GM12878 (cell line): ENCODE data around the gene DHRS1. TPM values are rescaled to one million over a fixed set of nuclear protein-coding genes. Genes with fewer than 3 reads are reported as not detected.

Experiments
- ATAC-seq: fragments of 200-7000 bp; cut with Tn5 transposase; 3 replicates; pipeline ENCODE4 v1.9.1; 2020; ENCODE audit warnings: mild to moderate bottlenecking, moderate library complexity
- BruUV-seq: library from RNA; stranded (reverse); fragments of 400-500 nt; replicated peaks from 2 replicates; lab custom pipeline; 2021; lab: Mats Ljungman, UMichigan
- CTCF ChIA-PET: fragments of 300-600 bp; sonication (Branson Sonifier 250); formaldehyde crosslinking; extraction: SDS; loops from one replicate; lab custom pipeline; 2021; ENCODE audit warnings: inconsistent platforms; lab: Yijun Ruan, JAX
- POLR2A ChIA-PET: fragments of 350-600 bp; formaldehyde crosslinking; extraction: SDS; loops from one replicate; lab custom pipeline; 2021; ENCODE audit warnings: inconsistent platforms; lab: Charles Lee
- RAD21 ChIA-PET: fragments of 300-600 bp; sonication (Branson Sonifier 250); formaldehyde crosslinking; loops from one replicate; lab custom pipeline; 2023; ENCODE audit warnings: antibody characterized with exemption; ENCODE audit not compliant: unreplicated experiment; lab: Charles Lee
- SMC1A ChIA-PET: fragments of 300-600 bp; sonication (Branson Sonifier 250); formaldehyde crosslinking; loops from one replicate; lab custom pipeline; 2023; ENCODE audit not compliant: unreplicated experiment, uncharacterized antibody; lab: Charles Lee
- DNase-seq: peaks from one replicate; pipeline ENCODE4 v3.0.0-alpha.2; 2011; ENCODE audit warnings: low read depth, low spot score
- FAIRE-seq: peaks from 3 replicates; lab custom pipeline; 2011; peaks lifted over from hg19 to GRCh38; lab: Jason Lieb, UNC
- H2AFZ ChIP-seq: 2 replicates; pipeline ENCODE4 v1.6.0; 2011; ENCODE audit warnings: low read depth, low read length, control low read depth; ENCODE audit not compliant: control insufficient read depth
- H3K27ac ChIP-seq: 2 replicates; pipeline ENCODE4 v1.5.1; 2011; ENCODE audit warnings: control low read depth; ENCODE audit not compliant: control insufficient read depth, insufficient read depth
- H3K27me3 ChIP-seq, 2 experiments: replicated peaks in 1 of 2; 2 replicates each; pipeline versions ENCODE4 v1.6.0 to v1.6.1; 2011; ENCODE audit warnings: low read length in 1 of 2; ENCODE audit not compliant: control insufficient read depth in 2 of 2, insufficient read depth in 2 of 2
- H3K36me3 ChIP-seq, 2 experiments: 2 replicates each; pipeline ENCODE4 v1.5.1; 2011; ENCODE audit warnings: low read length in 1 of 2; ENCODE audit not compliant: control insufficient read depth in 2 of 2, insufficient read depth in 2 of 2
- H3K4me1 ChIP-seq: 2 replicates; pipeline ENCODE4 v1.6.1; 2011; ENCODE audit warnings: mild to moderate bottlenecking, low read length, moderate library complexity, mixed read lengths; ENCODE audit not compliant: control insufficient read depth, insufficient read depth
- H3K4me2 ChIP-seq: 2 replicates; pipeline ENCODE4 v1.6.0; 2011; ENCODE audit warnings: control low read depth; ENCODE audit not compliant: control insufficient read depth, insufficient read depth
- H3K4me3 ChIP-seq: fragments of 200-600 bp; sonication (generic); 2 replicates; pipeline ENCODE4 v1.5.1; 2016
- H3K79me2 ChIP-seq: 2 replicates; pipeline ENCODE4 v1.6.0; 2011; ENCODE audit warnings: low read length; ENCODE audit not compliant: control insufficient read depth, insufficient read depth
- H3K9ac ChIP-seq: 2 replicates; pipeline ENCODE4 v1.8.0; 2011; ENCODE audit warnings: low read length, control low read depth, mixed read lengths; ENCODE audit not compliant: control insufficient read depth, insufficient read depth
- H3K9me3 ChIP-seq: replicated peaks from 3 replicates; pipeline ENCODE4 v1.5.1; 2011; ENCODE audit warnings: mild to moderate bottlenecking, low read length; ENCODE audit not compliant: control insufficient read depth, insufficient read depth
- H4K20me1 ChIP-seq: 2 replicates; pipeline ENCODE4 v1.6.0; 2011; ENCODE audit not compliant: control insufficient read depth, insufficient read depth
- BCL11A ChIP-seq: IDR thresholded peaks from 2 replicates; pipeline ENCODE4 v1.6.1; 2011; ENCODE audit warnings: low read depth, low read length
- CBX3 ChIP-seq: fragments of 200-600 bp; sonication (generic); IDR thresholded peaks from 2 replicates; pipeline ENCODE4 v1.6.1; 2016; ENCODE audit warnings: low read depth, borderline replicate concordance
- CHD2 ChIP-seq: IDR thresholded peaks from 2 replicates; pipeline ENCODE4 v1.6.1; 2011; ENCODE audit warnings: low read depth, low read length, improper control_type of control experiment, borderline replicate concordance
- ESRRA ChIP-seq: IDR thresholded peaks from 2 replicates; pipeline ENCODE4 v1.6.1; 2012; ENCODE audit warnings: mild to moderate bottlenecking, low read length, improper control_type of control experiment
- HSF1 ChIP-seq: fragments of 150-350 bp; IDR thresholded peaks from 2 replicates; pipeline ENCODE4 v1.6.1; 2014; ENCODE audit warnings: mild to moderate bottlenecking, low read depth, low read length
- JUND ChIP-seq: IDR thresholded peaks from 2 replicates; pipeline ENCODE4 v1.6.1; 2012; ENCODE audit warnings: low read depth, mild to moderate bottlenecking, low read length, improper control_type of control experiment, moderate library complexity
- MEF2A ChIP-seq: IDR thresholded peaks from 2 replicates; pipeline ENCODE4 v1.6.1; 2011; ENCODE audit warnings: low read depth, mild to moderate bottlenecking, low read length, moderate library complexity; ENCODE audit not compliant: insufficient read depth
- MTA2 ChIP-seq: fragments of 450-650 bp; IDR thresholded peaks from 2 replicates; pipeline ENCODE4 v1.6.1; 2016; ENCODE audit warnings: low read depth, mild to moderate bottlenecking, moderate library complexity
- POLR2A ChIP-seq: IDR thresholded peaks from 2 replicates; pipeline ENCODE4 v1.6.1; 2011; ENCODE audit warnings: low read depth, mild to moderate bottlenecking, low read length
- RELB ChIP-seq: fragments of 450-650 bp; IDR thresholded peaks from 2 replicates; pipeline ENCODE4 v1.6.1; 2017; ENCODE audit warnings: low read depth, mild to moderate bottlenecking, moderate library complexity
- WRNIP1 ChIP-seq: IDR thresholded peaks from 2 replicates; pipeline ENCODE4 v1.6.1; 2011; ENCODE audit warnings: low read depth, low read length, improper control_type of control experiment, borderline replicate concordance
- YY1 ChIP-seq: IDR thresholded peaks from 2 replicates; pipeline ENCODE4 v1.6.1; 2011; ENCODE audit warnings: low read depth, mild to moderate bottlenecking, low read length
- ZBED1 ChIP-seq: IDR thresholded peaks from 2 replicates; pipeline ENCODE4 v1.6.1; 2016; ENCODE audit warnings: borderline replicate concordance
- ZNF217 ChIP-seq: fragments of 450-650 bp; IDR thresholded peaks from 2 replicates; pipeline ENCODE4 v1.6.1; 2017; ENCODE audit warnings: antibody characterized with exemption, mild to moderate bottlenecking
- ZNF592 ChIP-seq: fragments of 450-650 bp; IDR thresholded peaks from 2 replicates; pipeline ENCODE4 v1.6.1; 2017; ENCODE audit warnings: mild to moderate bottlenecking, moderate library complexity
- ZZZ3 ChIP-seq: IDR thresholded peaks from 2 replicates; pipeline ENCODE4 v1.6.1; 2011; ENCODE audit warnings: low read depth; ENCODE audit not compliant: control insufficient read depth, insufficient read length
- WGBS: methylation state at CpG from one replicate; pipeline ENCODE4 v1.1.6; 2016; ENCODE audit warnings: low lambda C conversion rate; ENCODE audit not compliant: insufficient replicate concordance, insufficient coverage; ENCODE audit errors: missing lambda C conversion rate; 5-methylcytosine and 5-hydroxymethylcytosine counted together
- in situ Hi-C: fragments of 300-500 bp; cut with MboI; formaldehyde crosslinking; loops from 9 replicates; pipeline ENCODE4 v1.14.3; 2018; ENCODE audit warnings: mixed read lengths
- intact Hi-C: fragments of 100-400 bp; cut with micrococcal nuclease; formaldehyde crosslinking; loops from one replicate; pipeline ENCODE4 v1.14.2; 2022; ENCODE audit not compliant: unreplicated experiment
- polyA plus RNA-seq, 11 experiments: library from polyadenylated mRNA; depleted of rRNA in 4 of 11; unstranded in 6 of 11; stranded (reverse) in 5 of 11; fragments of >200 nt; fragmentation: Nextera tagmentation in 4 of 11; fragmentation: Illumina TruSeq in 1 of 11; extraction: Ambion mirVana in 4 of 11; extraction: Trizol in 1 of 11; gene quantifications; 1 replicate in 1 of 11; 2 replicates in 10 of 11; pipeline versions ENCODE4 v1.2.1 to v1.2.3, GENCODE V29; 2011 to 2016; ENCODE audit warnings: inconsistent platforms in 2 of 11, missing spikeins in 2 of 11, low read depth in 1 of 11
- total RNA-seq, 4 experiments: library from RNA; depleted of rRNA in 3 of 4; stranded (reverse); fragments of >200 nt in 3 of 4; fragmentation: Illumina TruSeq in 1 of 4; extraction: Trizol in 1 of 4; gene quantifications; 2 replicates each; pipeline versions ENCODE4 v1.2.1 to v1.2.3, GENCODE V29; 2013 to 2021

The DHRS1 gene
- total and polyA plus RNA-seq, 10 of the 15 experiments (the other 5 are each of a cell fraction or from before 2014, with no cell fraction given): 12.1 to 45.0 (median 25.7) TPM

DNA sequence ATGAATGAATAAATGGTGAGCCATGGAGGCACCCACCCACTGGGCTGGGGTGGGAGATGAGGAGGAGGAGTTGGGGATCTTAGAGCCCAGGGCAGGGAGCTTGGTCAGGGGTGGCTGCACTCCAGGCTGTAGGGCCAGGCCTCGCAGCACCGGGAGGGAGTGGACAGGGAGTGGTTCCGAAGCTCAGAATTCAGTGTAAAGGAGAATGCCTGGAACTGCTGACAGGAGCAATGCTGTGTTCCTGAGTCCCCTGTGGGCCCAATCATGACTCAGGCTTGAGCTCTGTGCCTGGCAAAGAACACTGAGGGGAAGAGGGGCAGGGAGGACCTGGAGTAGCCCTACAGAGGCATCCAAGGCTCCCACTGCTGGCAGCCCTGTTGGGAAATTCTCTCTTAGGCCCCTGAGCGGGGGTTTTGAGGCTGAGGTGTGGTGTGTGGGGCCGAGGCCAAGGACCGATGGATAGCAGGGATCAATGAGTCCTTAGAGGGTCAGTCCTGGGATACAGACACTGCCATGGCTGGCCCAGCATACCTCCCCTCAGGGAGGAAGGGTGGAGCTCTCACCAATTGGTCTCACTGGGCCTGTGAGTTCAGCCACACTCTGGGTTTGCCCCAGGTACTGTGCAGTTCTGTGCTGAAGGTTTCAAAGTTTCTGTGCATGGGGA, 18.7 kb downstream of the DHRS1 start:
- H3K27ac ChIP-seq: no peak overlapping the region
- H3K4me1 ChIP-seq: peaks cover 36% of the 10 kb centered on the region
- H3K9me3 ChIP-seq: no peaks in the 10 kb centered on the region; the same call in 2 of the 3 replicates
- in situ Hi-C loops: no loop called here
- H3K27me3 ChIP-seq: no peaks in the 10 kb centered on the region
- no peak overlapping the region for H3K4me2 ChIP-seq
- H3K36me3 ChIP-seq: no peaks in the 10 kb centered on the region
- ChIA-PET CTCF (interaction anchor here (0.9 to 17.1 kb wide), 7 partner anchors 10 to 78 kb away, joined by 3 to 269 read pairs (median 20); partner anchors contain the start of genes CHMP4A, CIDEB, DHRS1 and MDP1), RAD21 (interaction anchor here (0.5 to 4.8 kb wide), 8 partner anchors 8 to 38 kb away, joined by 3 to 34 read pairs (median 14); partner anchors contain the start of genes CIDEB, RABGGTA and TINF2), POLR2A (interaction anchor here (1.1 to 3.0 kb wide), 10 partner anchors 9 to 39 kb away, joined by 3 to 15 read pairs (median 6); partner anchors contain the start of genes RABGGTA and TINF2), SMC1A (interaction anchor here (2.9 to 11.8 kb wide), 2 partner anchors 9 to 16 kb away, joined by 18 to 115 read pairs; partner anchors contain the start of genes DHRS1 and NOP9)
- no peaks in the 10 kb centered on the region; the same call in 1 of the 2 replicates for H3K79me2 ChIP-seq
- no peak overlapping the region for H3K9ac ChIP-seq
- H2AFZ ChIP-seq: no peak overlapping the region
- BruUV-seq: no TSS peak
- 100% methylated on average over 6 of the region's 6 CpGs for WGBS
- no peak for ATAC-seq
- no peaks in the 10 kb centered on the region for H4K20me1 ChIP-seq
- H3K4me3 ChIP-seq: no peak overlapping the region
- FAIRE-seq: no peak
- no peak for TF ChIP-seq CHD2
- TF ChIP-seq HSF1: no peak
- TF ChIP-seq CBX3: no peak
- TF ChIP-seq ESRRA: no peak
- TF ChIP-seq JUND: no peak
- TF ChIP-seq ZBED1: no peak
- no peak for TF ChIP-seq YY1
- no peak for TF ChIP-seq ZNF217
- no peak for TF ChIP-seq MEF2A
- TF ChIP-seq ZNF592: no peak
- TF ChIP-seq MTA2: no peak
- TF ChIP-seq WRNIP1: no peak
- TF ChIP-seq ZZZ3: no peak
- TF ChIP-seq POLR2A: no peak
- TF ChIP-seq BCL11A: no peak
- TF ChIP-seq RELB: no peak
- no peak for DNase-seq
- intact Hi-C loops: no loop called here
